GM12874 (cell line): Measurements from ENCODE around the gene KSR1.

ENCODE experiments used
- TF ChIP-seq, protein P1 (sequence below): IDR thresholded peaks from 2 replicates; pipeline ENCODE4 v1.5.1; 2011; ENCODE audit warnings: low read depth, mild to moderate bottlenecking, control low read depth, low read length, moderate library complexity; ENCODE audit not compliant: insufficient read depth

Gene KSR1

DNA sequence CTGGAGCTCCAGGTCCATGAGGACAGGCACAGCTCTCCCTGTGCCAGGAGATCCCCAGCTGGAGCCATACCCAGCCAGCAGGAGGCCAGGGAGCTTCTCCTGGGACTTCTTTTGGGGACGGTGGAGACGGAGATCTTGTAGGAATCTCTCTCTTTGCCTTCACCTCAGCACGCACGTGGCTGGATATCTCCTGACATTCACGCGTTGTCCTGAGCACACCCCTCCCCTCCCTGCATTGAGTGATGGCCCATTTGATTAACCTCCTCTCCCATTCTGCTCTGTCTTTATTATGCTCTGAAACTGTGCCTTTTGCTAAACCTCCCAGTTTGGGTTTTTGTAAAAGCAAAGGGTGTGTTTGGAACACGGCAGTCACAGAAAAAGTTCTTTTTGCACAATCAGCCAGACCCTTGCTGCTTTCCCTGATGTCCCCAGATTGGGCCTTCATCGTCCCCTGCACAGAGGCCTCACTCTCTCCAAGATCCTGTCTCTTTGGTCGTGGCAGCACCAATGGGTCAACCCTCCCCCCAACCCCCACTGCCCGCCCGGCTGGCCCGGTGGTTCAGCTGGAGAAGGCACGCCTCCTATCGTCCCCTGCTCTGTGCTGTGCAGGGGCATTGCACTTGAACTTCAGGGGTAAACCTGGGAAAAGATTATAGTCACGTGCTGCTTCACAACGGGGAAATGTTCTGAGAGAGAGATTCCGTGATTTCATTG, 142.2 kb downstream of the KSR1 start:
- TF ChIP-seq, protein P1, sequence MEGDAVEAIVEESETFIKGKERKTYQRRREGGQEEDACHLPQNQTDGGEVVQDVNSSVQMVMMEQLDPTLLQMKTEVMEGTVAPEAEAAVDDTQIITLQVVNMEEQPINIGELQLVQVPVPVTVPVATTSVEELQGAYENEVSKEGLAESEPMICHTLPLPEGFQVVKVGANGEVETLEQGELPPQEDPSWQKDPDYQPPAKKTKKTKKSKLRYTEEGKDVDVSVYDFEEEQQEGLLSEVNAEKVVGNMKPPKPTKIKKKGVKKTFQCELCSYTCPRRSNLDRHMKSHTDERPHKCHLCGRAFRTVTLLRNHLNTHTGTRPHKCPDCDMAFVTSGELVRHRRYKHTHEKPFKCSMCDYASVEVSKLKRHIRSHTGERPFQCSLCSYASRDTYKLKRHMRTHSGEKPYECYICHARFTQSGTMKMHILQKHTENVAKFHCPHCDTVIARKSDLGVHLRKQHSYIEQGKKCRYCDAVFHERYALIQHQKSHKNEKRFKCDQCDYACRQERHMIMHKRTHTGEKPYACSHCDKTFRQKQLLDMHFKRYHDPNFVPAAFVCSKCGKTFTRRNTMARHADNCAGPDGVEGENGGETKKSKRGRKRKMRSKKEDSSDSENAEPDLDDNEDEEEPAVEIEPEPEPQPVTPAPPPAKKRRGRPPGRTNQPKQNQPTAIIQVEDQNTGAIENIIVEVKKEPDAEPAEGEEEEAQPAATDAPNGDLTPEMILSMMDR, result no peak

DNA sequence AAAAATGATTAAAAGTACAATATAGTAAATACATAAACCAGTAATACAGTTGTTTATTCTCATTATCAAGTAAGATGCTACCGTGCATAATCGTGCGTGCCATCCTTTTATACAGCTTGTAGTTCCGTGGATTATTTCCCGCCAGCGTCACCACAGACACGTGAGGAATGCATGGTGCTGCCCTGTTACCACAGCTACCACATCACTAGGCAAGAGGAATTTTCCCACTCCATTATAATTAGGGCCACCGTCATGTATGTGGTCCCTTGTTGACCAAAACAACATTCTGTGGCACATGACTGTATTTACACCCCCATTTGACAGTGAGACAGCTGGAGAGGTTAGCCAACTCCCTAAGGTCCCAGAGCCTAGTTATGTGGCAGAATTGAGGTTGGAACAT, 144.2 kb downstream of the KSR1 start:
- TF ChIP-seq, protein P1, result no peak

DNA sequence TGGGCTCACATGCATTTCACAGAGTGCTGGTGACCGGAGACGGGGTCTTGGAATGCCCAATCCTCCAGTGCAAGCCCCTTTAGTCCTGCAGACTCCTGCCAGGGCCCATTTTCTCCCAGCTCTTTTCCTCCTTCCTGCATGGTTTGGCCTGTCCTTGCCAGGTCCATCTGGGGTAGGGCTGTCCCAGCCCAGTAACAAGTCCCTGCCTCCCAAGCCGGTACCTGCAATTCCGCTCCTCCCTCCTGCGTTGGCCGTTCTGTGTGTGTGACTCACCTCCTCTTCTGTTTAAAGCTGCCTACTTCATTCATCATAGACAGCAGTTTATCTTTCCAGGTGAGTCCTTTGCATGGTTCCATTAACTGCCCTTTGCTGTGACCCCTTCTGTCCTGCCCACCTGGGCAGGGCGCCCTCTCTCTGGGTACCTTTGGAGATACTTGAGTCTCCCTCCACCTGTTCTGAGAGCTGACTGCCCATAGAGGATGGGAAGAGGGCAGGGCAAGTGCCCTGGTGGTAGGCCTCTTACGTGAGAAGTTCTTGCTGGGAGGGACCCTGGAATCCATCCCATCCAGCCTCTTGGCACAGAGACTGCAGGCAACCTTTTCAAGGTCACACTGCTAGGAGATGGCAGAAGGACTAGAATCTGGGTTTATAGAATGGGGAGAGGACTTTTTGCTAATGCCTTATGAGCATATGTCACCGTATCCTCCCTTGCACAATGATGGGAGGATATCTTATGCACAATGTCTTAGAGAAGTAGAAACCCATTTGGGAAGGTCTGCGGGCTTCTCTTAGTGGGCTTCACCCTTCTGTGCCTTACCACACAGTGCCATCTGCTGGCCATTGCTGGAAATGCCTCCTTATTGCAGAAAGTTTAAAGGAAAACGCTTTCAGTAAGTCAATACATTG, 145.1 kb downstream of the KSR1 start:
- TF ChIP-seq, protein P1, result peak; percentile 80

DNA sequence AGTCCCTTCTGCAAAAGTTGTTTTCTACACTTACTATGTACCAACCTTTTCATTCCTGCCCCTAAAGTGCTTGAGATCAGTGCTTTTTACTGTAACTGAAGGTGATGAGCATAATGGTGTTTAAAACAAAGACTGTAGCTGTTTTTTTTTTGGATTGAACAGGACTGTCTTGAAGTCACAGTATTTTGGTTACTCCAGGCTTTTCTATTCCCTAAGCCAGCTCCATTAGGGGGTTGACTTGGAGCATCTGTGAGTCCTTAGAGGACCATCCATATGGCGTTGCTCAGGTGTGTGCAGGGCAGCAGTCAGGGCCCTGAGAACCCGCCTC, 145.7 kb downstream of the KSR1 start:
- TF ChIP-seq, protein P1, result no peak

DNA sequence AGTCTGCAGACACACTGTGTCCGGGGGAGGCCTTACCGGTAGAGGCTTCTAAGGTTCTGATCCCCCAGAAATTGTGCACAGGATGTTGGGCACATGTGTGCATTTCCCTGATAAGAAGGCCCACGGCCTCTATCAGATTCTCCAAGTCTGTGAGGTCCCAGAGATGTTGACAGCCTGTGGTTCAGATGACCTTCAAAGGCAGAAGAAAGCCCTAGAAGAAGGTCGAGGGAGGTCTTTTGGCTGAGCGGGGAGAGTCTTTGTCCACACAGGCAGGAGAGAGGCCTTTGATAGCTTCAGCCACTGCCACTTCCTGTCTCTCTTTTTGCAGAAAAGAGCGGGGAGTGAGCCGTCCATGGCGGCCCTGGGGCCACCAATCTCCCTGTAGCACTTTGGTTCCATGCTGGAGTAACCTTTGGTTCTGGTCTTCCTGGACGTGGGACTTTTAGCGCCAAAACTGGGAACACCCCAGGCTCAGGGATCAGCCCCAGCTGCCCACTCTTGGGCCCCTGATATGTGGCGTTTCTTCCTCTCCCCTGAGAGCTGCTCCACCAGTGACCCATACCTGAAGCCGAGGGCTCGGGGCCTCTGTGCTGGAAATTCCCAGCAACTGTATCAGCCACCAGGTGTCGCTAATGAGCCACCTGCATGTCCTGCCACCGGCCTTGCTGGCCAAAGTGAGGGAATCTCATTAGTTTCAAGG, 146.6 kb downstream of the KSR1 start:
- TF ChIP-seq, protein P1, result peak; percentile 93

DNA sequence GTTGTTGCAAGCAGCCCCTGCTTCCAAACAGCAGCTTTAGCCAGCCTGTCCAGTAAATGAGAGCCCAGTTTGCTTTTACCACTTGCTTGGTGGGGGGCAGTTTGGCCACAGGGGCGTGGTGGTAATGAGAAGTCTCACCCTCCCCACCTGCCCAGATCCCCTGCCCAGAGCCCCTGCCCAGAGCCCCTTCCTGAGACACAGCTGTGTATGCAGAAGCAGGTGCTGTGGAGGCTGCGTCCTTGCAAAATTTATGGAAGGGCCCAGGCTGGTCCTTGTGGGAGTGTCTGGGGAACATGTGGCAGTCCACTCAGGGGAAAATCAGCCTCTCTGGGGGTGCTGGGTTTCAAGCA, 147.1 kb downstream of the KSR1 start:
- TF ChIP-seq, protein P1, result no peak
